ENCODE data around the gene EDEM3. TPM values are rescaled to one million over a fixed set of nuclear protein-coding genes. Genes with fewer than 3 reads are reported as not detected.
A peak's percentile ranks its signal among the peaks of the same experiment; 100 is the strongest.

EDEM3 gene
- total and polyA plus RNA-seq, 2 donors (not counting 1 experiment from before 2014, with no cell fraction given): 40.2 to 47.9 TPM

- Histone ChIP-seq H3K4me2 (ENCODE audit: extremely low read depth, insufficient read depth, low read length) (no peak overlapping the region), H4K20me1 (ENCODE audit: control insufficient read depth, extremely low read depth, insufficient read depth, low read length) (no peaks in the 10 kb centered on the region), H3K9me3 (ENCODE audit: control insufficient read depth, insufficient read depth, low read depth, low read length) (no peaks in the 10 kb centered on the region), H3K9ac (ENCODE audit: insufficient read depth, low read length) (no peak overlapping the region), H3K27me3 (ENCODE audit: control insufficient read depth, insufficient read depth, low read length) (no peaks in the 10 kb centered on the region), H3K27ac (ENCODE audit: insufficient read depth, low read length) (no peak overlapping the region), H3K36me3 (ENCODE audit: control insufficient read depth, insufficient read depth, low read length) (no peaks in the 10 kb centered on the region), H3K79me2 (ENCODE audit: control insufficient read depth, insufficient read depth, low read length) (no peaks in the 10 kb centered on the region), H3K4me1 (ENCODE audit: control insufficient read depth, extremely low read depth, insufficient read depth, low read length) (peaks cover 4% of the 10 kb centered on the region), H3K4me3 (replicated peaks in 1 of 4; ENCODE audit: control extremely low read depth in 1 of 4, insufficient read depth in 1 of 4, low read depth in 3 of 4, low read length in 4 of 4) (no peak overlapping the region), H2AFZ (ENCODE audit: low read length) (no peak overlapping the region)
- no peak for TF ChIP-seq EZH2 (IDR thresholded peaks at IDR 0.05; ENCODE audit: low read length, missing control alignments)
- TF ChIP-seq CTCF (conservative IDR thresholded peaks at IDR 0.05 in 1 of 2, IDR thresholded peaks at IDR 0.05 in 1 of 2; ENCODE audit: low read depth in 1 of 2, low read length in 2 of 2): no peak
- DNase-seq (ENCODE audit: low read depth in 2 of 2): peak; percentile 24 to 50
Observed at GRCh38 chr1:184803180-184803492, 48.5 kb upstream of the EDEM3 start.

- H3K27ac ChIP-seq (ENCODE audit: insufficient read depth, low read length): no peak overlapping the region
- H3K36me3 ChIP-seq (ENCODE audit: control insufficient read depth, insufficient read depth, low read length): no peaks in the 10 kb centered on the region
- no peak overlapping the region for H3K4me2 ChIP-seq (ENCODE audit: extremely low read depth, insufficient read depth, low read length)
Observed at GRCh38 chr1:184802354-184803179, 47.9 kb upstream of the EDEM3 start.

GRCh38 chr1:184801503-184801902 lies 46.8 kb upstream of the EDEM3 start:
- peaks cover 4% of the 10 kb centered on the region for H3K4me1 ChIP-seq (ENCODE audit: control insufficient read depth, extremely low read depth, insufficient read depth, low read length)
- peak overlapping the region; percentile 41 for H3K4me2 ChIP-seq (ENCODE audit: extremely low read depth, insufficient read depth, low read length)
- no peaks in the 10 kb centered on the region for H3K79me2 ChIP-seq (ENCODE audit: control insufficient read depth, insufficient read depth, low read length)
- DNase-seq (ENCODE audit: low read depth in 2 of 2): peak; percentile 43 to 89
- no peak overlapping the region for H2AFZ ChIP-seq (ENCODE audit: low read length)
- no peak overlapping the region for H3K27ac ChIP-seq (ENCODE audit: insufficient read depth, low read length)
- no peak overlapping the region for H3K4me3 ChIP-seq (replicated peaks in 1 of 4; ENCODE audit: control extremely low read depth in 1 of 4, insufficient read depth in 1 of 4, low read depth in 3 of 4, low read length in 4 of 4)
- H3K36me3 ChIP-seq (ENCODE audit: control insufficient read depth, insufficient read depth, low read length): no peaks in the 10 kb centered on the region
- no peaks in the 10 kb centered on the region for H4K20me1 ChIP-seq (ENCODE audit: control insufficient read depth, extremely low read depth, insufficient read depth, low read length)
- H3K9ac ChIP-seq (ENCODE audit: insufficient read depth, low read length): no peak overlapping the region
- H3K27me3 ChIP-seq (ENCODE audit: control insufficient read depth, insufficient read depth, low read length): no peaks in the 10 kb centered on the region
- no peak for TF ChIP-seq CTCF (conservative IDR thresholded peaks at IDR 0.05 in 1 of 2, IDR thresholded peaks at IDR 0.05 in 1 of 2; ENCODE audit: low read depth in 1 of 2, low read length in 2 of 2)
- TF ChIP-seq EZH2 (IDR thresholded peaks at IDR 0.05; ENCODE audit: low read length, missing control alignments): no peak
- no peaks in the 10 kb centered on the region for H3K9me3 ChIP-seq (ENCODE audit: control insufficient read depth, insufficient read depth, low read depth, low read length)

More at GRCh38 chr1:184802354-184803179, 47.9 kb upstream of the EDEM3 start:
- no peak overlapping the region for H2AFZ ChIP-seq (ENCODE audit: low read length)
- TF ChIP-seq CTCF (conservative IDR thresholded peaks at IDR 0.05 in 1 of 2, IDR thresholded peaks at IDR 0.05 in 1 of 2; ENCODE audit: low read depth in 1 of 2, low read length in 2 of 2): no peak
- no peaks in the 10 kb centered on the region for H3K27me3 ChIP-seq (ENCODE audit: control insufficient read depth, insufficient read depth, low read length)
- no peak for DNase-seq (ENCODE audit: low read depth in 2 of 2)
- H3K9me3 ChIP-seq (ENCODE audit: control insufficient read depth, insufficient read depth, low read depth, low read length): no peaks in the 10 kb centered on the region
- H4K20me1 ChIP-seq (ENCODE audit: control insufficient read depth, extremely low read depth, insufficient read depth, low read length): no peaks in the 10 kb centered on the region
- peaks cover 4% of the 10 kb centered on the region for H3K4me1 ChIP-seq (ENCODE audit: control insufficient read depth, extremely low read depth, insufficient read depth, low read length)
- H3K4me3 ChIP-seq (replicated peaks in 1 of 4; ENCODE audit: control extremely low read depth in 1 of 4, insufficient read depth in 1 of 4, low read depth in 3 of 4, low read length in 4 of 4): no peak overlapping the region
- no peaks in the 10 kb centered on the region for H3K79me2 ChIP-seq (ENCODE audit: control insufficient read depth, insufficient read depth, low read length)
- H3K9ac ChIP-seq (ENCODE audit: insufficient read depth, low read length): no peak overlapping the region

Data from fibroblast of lung (primary cell).